GM19025 (cell line): ENCODE data around the gene FABP3.

Experiments used
- ATAC-seq: cut with Tn5 transposase; IDR thresholded peaks from one replicate; pipeline ENCODE4 v1.9.1; 2021; ENCODE audit warnings: mild to moderate bottlenecking, low read depth, moderate library complexity; ENCODE audit not compliant: unreplicated experiment

Gene FABP3

GRCh38 chr1:31324992-31325391 lies 47.9 kb downstream of the FABP3 start:
- ATAC-seq = no peak

DNA sequence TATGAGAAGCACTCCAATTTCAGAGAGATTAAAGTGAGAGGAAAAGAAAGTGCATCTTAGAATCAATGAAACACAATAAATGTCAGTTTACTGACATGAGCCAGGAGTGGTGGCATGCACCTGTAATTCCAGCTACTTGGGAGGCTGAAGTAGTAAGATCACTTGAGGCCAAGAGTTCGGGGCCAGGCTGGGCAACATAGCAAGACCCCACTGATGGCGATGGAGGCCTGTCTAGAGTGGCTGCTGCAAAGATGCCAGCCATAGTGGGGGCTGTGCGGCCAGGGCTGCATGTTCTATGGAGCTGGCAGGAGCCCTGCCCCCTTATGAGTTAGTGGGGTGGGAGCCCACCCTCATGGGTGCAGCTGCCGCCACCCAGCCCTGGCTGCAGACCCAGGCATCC lies 48.8 kb downstream of the FABP3 start:
- ATAC-seq = no peak

GRCh38 chr1:31318146-31318545 lies 54.7 kb downstream of the FABP3 start:
- ATAC-seq = no peak

- ATAC-seq = no peak
These were observed 57.0 kb downstream of the FABP3 start for GRCh38 chr1:31315902-31316301.
